ENCODE measurements around the gene MFAP4. TPM values are rescaled to one million over a fixed set of nuclear protein-coding genes. Genes with fewer than 3 reads are reported as not detected.

The MFAP4 gene
- total RNA-seq, 1 donor from 2014 or later = 0.26 TPM

GRCh38 chr17:19386051-19386929 lies 700 bp downstream of the MFAP4 start:
- Histone ChIP-seq H3K36me3 (ENCODE audit: control insufficient read depth, insufficient read depth, low read length) (peaks cover 23% of the 10 kb centered on the region), H3K27me3 (ENCODE audit: control insufficient read depth, insufficient read depth, low read length) (no peaks in the 10 kb centered on the region), H3K4me3 (ENCODE audit: low read depth, low read length) (no peak overlapping the region)
- TF ChIP-seq CTCF (IDR thresholded peaks at IDR 0.05; ENCODE audit: insufficient read depth, low read length, severe bottlenecking) = no peak
- DNase-seq (ENCODE audit: low read depth) = peak; percentile 95
- peak; percentile 58 for FAIRE-seq

GRCh38 chr17:19385521-19385983 lies 1.4 kb downstream of the MFAP4 start:
- FAIRE-seq = no peak

GRCh38 chr17:19384723-19385391 lies 2.1 kb downstream of the MFAP4 start:
- no peaks in the 10 kb centered on the region for H3K27me3 ChIP-seq (ENCODE audit: control insufficient read depth, insufficient read depth, low read length)
- no peak overlapping the region for H3K4me3 ChIP-seq (ENCODE audit: low read depth, low read length)
- TF ChIP-seq CTCF (IDR thresholded peaks at IDR 0.05; ENCODE audit: insufficient read depth, low read length, severe bottlenecking) = no peak
- DNase-seq (ENCODE audit: low read depth) (peak; percentile 57), FAIRE-seq (no peak)
- H3K36me3 ChIP-seq (ENCODE audit: control insufficient read depth, insufficient read depth, low read length) = peaks cover 35% of the 10 kb centered on the region

More at GRCh38 chr17:19385521-19385983, 1.4 kb downstream of the MFAP4 start:
- Histone ChIP-seq H3K4me3 (ENCODE audit: low read depth, low read length) (no peak overlapping the region), H3K27me3 (ENCODE audit: control insufficient read depth, insufficient read depth, low read length) (no peaks in the 10 kb centered on the region), H3K36me3 (ENCODE audit: control insufficient read depth, insufficient read depth, low read length) (peaks cover 30% of the 10 kb centered on the region)
- DNase-seq (ENCODE audit: low read depth) = no peak
- no peak for TF ChIP-seq CTCF (IDR thresholded peaks at IDR 0.05; ENCODE audit: insufficient read depth, low read length, severe bottlenecking)

GRCh38 chr17:19383681-19384470 lies 3.1 kb downstream of the MFAP4 start:
- Histone ChIP-seq H3K27me3 (ENCODE audit: control insufficient read depth, insufficient read depth, low read length) (no peaks in the 10 kb centered on the region), H3K4me3 (ENCODE audit: low read depth, low read length) (no peak overlapping the region), H3K36me3 (ENCODE audit: control insufficient read depth, insufficient read depth, low read length) (peaks cover 35% of the 10 kb centered on the region)
- TF ChIP-seq CTCF (IDR thresholded peaks at IDR 0.05; ENCODE audit: insufficient read depth, low read length, severe bottlenecking) = no peak
- FAIRE-seq (no peak), DNase-seq (ENCODE audit: low read depth) (no peak)

- Histone ChIP-seq H3K4me3 (ENCODE audit: low read depth, low read length) (no peak overlapping the region), H3K27me3 (ENCODE audit: control insufficient read depth, insufficient read depth, low read length) (no peaks in the 10 kb centered on the region), H3K36me3 (ENCODE audit: control insufficient read depth, insufficient read depth, low read length) (peaks cover 35% of the 10 kb centered on the region)
- DNase-seq (ENCODE audit: low read depth) (no peak), FAIRE-seq (peak; percentile 70)
- no peak for TF ChIP-seq CTCF (IDR thresholded peaks at IDR 0.05; ENCODE audit: insufficient read depth, low read length, severe bottlenecking)
These were observed 4.2 kb downstream of the MFAP4 start for GRCh38 chr17:19382531-19383444.
